Psoas muscle (tissue), 8 donors: ENCODE results near the gene EN2. TPM values are rescaled to one million over a fixed set of nuclear protein-coding genes. Genes with fewer than 3 reads are reported as not detected.

Source experiments
- ATAC-seq, 4 donors: fragments of 200-7000 bp; cut with Tn5 transposase; one replicate each; pipeline ENCODE4 v1.9.1; 2020; ENCODE audit warnings: moderate library complexity in 3 of 4, mild to moderate bottlenecking in 2 of 4
- DNase-seq, 2 donors: peaks; one replicate each; pipeline ENCODE4 v3.0.0-alpha.2; 2020
- H3K27ac ChIP-seq: fragments of 200-600 bp; one replicate; pipeline ENCODE4 v1.8.0; 2022
- H3K27me3 ChIP-seq, 3 donors: fragments of 200-600 bp in 1 of 3; one replicate each; pipeline versions ENCODE4 v1.6.1 to v1.8.0; 2013 to 2022; ENCODE audit warnings: low read length in 2 of 3, mild to moderate bottlenecking in 2 of 3, moderate library complexity in 1 of 3; ENCODE audit not compliant: insufficient read depth in 3 of 3
- H3K36me3 ChIP-seq, 2 donors: fragments of 200-600 bp in 1 of 2; one replicate each; pipeline versions ENCODE4 v1.6.1 to v1.8.0; 2013 to 2022; ENCODE audit warnings: low read depth in 1 of 2, mild to moderate bottlenecking in 1 of 2, moderate library complexity in 1 of 2; ENCODE audit not compliant: insufficient read depth in 1 of 2
- H3K4me1 ChIP-seq: fragments of 200-600 bp; one replicate; pipeline ENCODE4 v1.8.0; 2022
- H3K4me3 ChIP-seq: fragments of 200-600 bp; one replicate; pipeline ENCODE4 v1.8.0; 2022; ENCODE audit warnings: mild to moderate bottlenecking
- H3K9me3 ChIP-seq: fragments of 200-600 bp; one replicate; pipeline ENCODE4 v1.8.0; 2022
- CTCF ChIP-seq: fragments of 200-600 bp; IDR thresholded peaks from one replicate; pipeline ENCODE4 v1.8.0; 2022; ENCODE audit warnings: antibody characterized with exemption
- WGBS, 3 donors: extraction: QIAGEN DNeasy Blood & Tissue Kit; methylation state at CpG; one replicate each; pipeline versions ENCODE4 v1.1.6 to v1.1.7; 2013; 5-methylcytosine and 5-hydroxymethylcytosine counted together
- intact Hi-C, 2 donors: fragments of 100-400 bp; cut with DNase I; formaldehyde crosslinking; loops; one replicate each; pipeline versions ENCODE4 v1.11.0 to v1.14.2; 2022
- polyA plus RNA-seq, 3 donors: library from polyadenylated mRNA; stranded (reverse); fragments of 200-250 nt; gene quantifications; one replicate each; pipeline ENCODE4 v1.2.3, GENCODE V29; 2013
- total RNA-seq, 4 donors: library from RNA; stranded (reverse); fragmentation: NEBNext Ultra II Directional in 2 of 4; extraction: Animal tissue kit (Norgen Biotek cat#: 25700) in 2 of 4; gene quantifications; one replicate each; pipeline versions ENCODE4 v1.2.1 to v1.2.4, GENCODE V29; 2021 to 2023
- donor health status: healthy with polysubstance abuse.
- donor health status: DM: no; HTN: no; CAD: no; lungs with moderate emphysema.
- donor health status: Bipolar disorder and iron deficiency.
- donor health status: healthy.
- donor health status: DM: yes; HTN: yes; CAD: no.
- donor health status: DM: no; HTN: no; CAD: no.
- donor health status: DM: no; HTN: no; CAD: no.
- donor health status: DM: yes; HTN: yes; CAD: no.

The EN2 gene
- total and polyA plus RNA-seq, 7 donors = 0.13 to 1.3 (median 0.36) TPM

DNA sequence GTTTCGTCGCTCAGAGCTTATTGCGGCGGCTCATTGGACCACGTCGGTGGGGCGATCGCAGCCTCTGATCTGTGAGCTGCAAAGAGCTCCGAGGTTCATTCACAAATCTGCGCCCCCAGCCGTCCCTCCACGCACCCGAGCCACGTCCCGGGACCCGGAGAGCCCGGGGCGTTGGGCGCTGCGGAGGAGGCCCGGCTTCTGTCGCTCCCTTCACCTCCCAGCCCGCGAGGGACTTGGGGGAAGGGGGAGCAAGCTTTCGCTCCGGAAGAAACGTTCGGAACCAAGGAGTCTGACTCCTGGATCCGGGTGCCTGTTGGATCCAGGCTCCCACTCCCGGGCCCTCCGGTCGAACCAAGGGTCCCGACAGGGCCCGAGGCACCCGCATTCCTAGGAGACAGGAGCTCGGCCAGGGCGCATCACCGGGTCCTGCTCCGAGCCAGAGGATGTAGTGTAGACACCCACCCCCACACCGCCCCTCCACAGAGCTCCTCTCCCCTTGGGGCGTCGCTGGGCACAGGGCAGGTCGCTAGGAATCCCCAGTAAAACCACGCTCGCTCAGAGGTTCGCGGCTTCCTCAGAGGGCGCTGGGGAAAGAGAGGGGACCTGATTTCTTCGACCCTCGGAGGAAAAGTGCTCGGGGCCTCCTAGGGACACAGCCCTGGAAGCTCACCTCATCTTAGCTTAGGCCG is 7.9 kb upstream of the EN2 start:
- TF ChIP-seq CTCF = no peak
- Histone ChIP-seq H3K27ac (no peak overlapping the region), H3K4me1 (peaks cover 19% of the 10 kb centered on the region), H3K36me3 (no peaks in the 10 kb centered on the region), H3K9me3 (no peaks in the 10 kb centered on the region), H3K4me3 (no peak overlapping the region), H3K27me3 (peaks cover 0 to 92% (median 55%) of the 10 kb centered on the region in 3 donors)
- intact Hi-C loops = loop anchor here in 1 of 2 donors (10.0 kb wide), 1 partner anchor 525 kb away; no protein-coding TSS in a partner anchor
- DNase-seq (no peak), ATAC-seq (no peak)
- WGBS, 3 donors = 2 to 3% (median 2%) methylated on average over 38 to 52 of the region's 52 CpGs

GRCh38 chr7:155450558-155450969 is 7.4 kb upstream of the EN2 start:
- Histone ChIP-seq H3K36me3 (no peaks in the 10 kb centered on the region), H3K4me1 (peaks cover 19% of the 10 kb centered on the region), H3K4me3 (no peak overlapping the region), H3K9me3 (no peaks in the 10 kb centered on the region), H3K27me3 (peaks cover 0 to 97% (median 60%) of the 10 kb centered on the region in 3 donors), H3K27ac (no peak overlapping the region)
- no peak for TF ChIP-seq CTCF
- DNase-seq (no peak), ATAC-seq (no peak)
- intact Hi-C loops = loop anchor here in 1 of 2 donors (10.0 kb wide), 1 partner anchor 526 kb away; no protein-coding TSS in a partner anchor
- 1 to 3% (median 2%) methylated on average over 21 to 24 of the region's 24 CpGs for WGBS, 3 donors

DNA sequence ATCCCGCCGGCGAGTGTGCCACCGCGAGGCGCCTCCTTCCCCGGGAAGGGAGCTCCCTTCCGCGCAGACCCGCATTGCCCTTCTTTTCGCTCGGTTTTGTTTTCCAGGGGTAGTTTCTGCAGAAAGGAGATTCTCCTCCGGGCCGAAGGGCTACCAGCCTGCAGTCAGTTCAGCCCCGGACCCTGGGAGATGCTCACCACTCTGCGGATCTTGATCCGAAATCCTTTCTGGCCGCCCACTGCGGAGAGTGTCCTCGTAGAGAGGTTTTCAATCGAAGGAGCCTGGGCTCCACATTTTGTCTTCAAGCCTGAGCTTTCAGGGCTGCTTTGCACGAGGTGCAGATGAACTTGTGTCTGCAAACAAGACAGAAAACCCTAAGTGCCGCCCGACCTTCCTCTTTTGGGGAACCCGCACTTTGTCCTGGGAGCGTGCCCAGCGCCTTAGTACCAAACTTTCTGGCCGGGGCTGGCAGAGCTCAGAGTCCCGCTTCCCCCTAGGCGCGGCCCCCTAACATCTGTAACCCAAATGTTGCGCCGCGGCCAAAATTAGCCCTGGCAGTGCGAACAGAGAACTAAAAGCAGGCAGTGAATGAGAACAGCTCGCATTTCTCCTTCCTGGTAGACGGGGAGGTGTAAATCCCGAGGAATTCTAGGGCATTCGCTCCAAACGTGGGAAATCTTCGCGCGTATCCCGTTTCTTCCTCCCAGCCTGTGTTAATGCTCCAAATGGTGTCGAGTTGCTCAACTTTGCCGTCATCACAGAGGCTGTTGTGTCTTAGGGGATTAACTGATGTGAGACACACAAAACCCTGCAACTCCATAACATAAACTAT is 6.7 kb upstream of the EN2 start:
- ATAC-seq = peak in 1 of 4 donors; percentile 59

DNA sequence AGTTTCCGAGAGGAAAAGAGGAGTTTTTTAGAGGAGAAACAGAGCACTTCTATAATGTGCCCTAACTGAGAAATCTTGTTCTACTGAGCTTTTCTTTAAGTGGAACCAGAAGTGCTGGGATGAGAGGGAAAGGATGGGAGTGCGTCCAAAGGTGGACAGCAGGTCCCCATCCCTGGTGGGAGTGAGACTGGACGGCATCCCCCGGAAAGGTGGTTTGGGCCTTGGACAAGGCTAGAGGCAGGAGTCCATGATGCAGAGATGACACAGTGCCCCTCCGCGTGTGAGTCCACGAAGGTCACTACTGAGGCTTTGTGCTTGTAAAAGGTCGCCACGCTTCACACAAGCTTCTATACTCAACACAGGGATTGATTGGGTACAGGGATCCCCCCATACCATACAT is 6.1 kb upstream of the EN2 start:
- peaks cover 19% of the 10 kb centered on the region for H3K4me1 ChIP-seq

More for the DNA sequence above, 6.7 kb upstream of the EN2 start:
- intact Hi-C loops = loop anchor here in 1 of 2 donors (10.0 kb wide), 1 partner anchor 526 kb away; no protein-coding TSS in a partner anchor
- Histone ChIP-seq H3K27ac (no peak overlapping the region), H3K4me3 (no peak overlapping the region), H3K9me3 (no peaks in the 10 kb centered on the region), H3K4me1 (peaks cover 19% of the 10 kb centered on the region), H3K27me3 (peaks cover 0 to 98% (median 67%) of the 10 kb centered on the region in 3 donors), H3K36me3 (no peaks in the 10 kb centered on the region)
- no peak for TF ChIP-seq CTCF
- 1 to 3% (median 2%) methylated on average over 40 to 46 of the region's 46 CpGs for WGBS, 3 donors
- no peak for DNase-seq

More for the DNA sequence above, 6.1 kb upstream of the EN2 start:
- Histone ChIP-seq H3K9me3 (no peaks in the 10 kb centered on the region), H3K4me3 (no peak overlapping the region), H3K36me3 (no peaks in the 10 kb centered on the region), H3K27ac (no peak overlapping the region), H3K27me3 (peaks cover 0 to 100% (median 71%) of the 10 kb centered on the region in 3 donors)
- ATAC-seq (no peak), DNase-seq (no peak)
- intact Hi-C loops = loop anchor here in 1 of 2 donors (10.0 kb wide), 1 partner anchor 527 kb away; no protein-coding TSS in a partner anchor
- TF ChIP-seq CTCF = no peak
- 12 to 15% (median 13%) methylated on average over 9 of the region's 9 CpGs for WGBS, 3 donors
